Uterus (tissue), 4 donors: ENCODE data around the gene HPS4. TPM values are rescaled to one million over a fixed set of nuclear protein-coding genes. Genes with fewer than 3 reads are reported as not detected.

Experiments used
- DNase-seq, 2 donors: peaks; one replicate each; pipeline ENCODE4 v3.0.0-alpha.2; 2019 to 2020
- H3K27ac ChIP-seq, 2 donors: fragments of 200-600 bp; sonication (generic); 1 replicate in 1 of 2; 2 replicates in 1 of 2; pipeline ENCODE4 v1.5.1; 2016 to 2018
- H3K27me3 ChIP-seq, 2 donors: fragments of 200-600 bp; sonication (generic); one replicate each; pipeline ENCODE4 v1.5.1; 2018 to 2019; ENCODE audit warnings: control low read depth in 1 of 2
- H3K36me3 ChIP-seq, 2 donors: fragments of 200-600 bp; sonication (generic); one replicate each; pipeline ENCODE4 v1.5.1; 2019; ENCODE audit warnings: control low read depth in 1 of 2
- H3K4me1 ChIP-seq, 2 donors: fragments of 200-600 bp; sonication (generic); one replicate each; pipeline ENCODE4 v1.5.1; 2018 to 2019; ENCODE audit warnings: control low read depth in 1 of 2
- H3K4me3 ChIP-seq, 2 donors: fragments of 200-600 bp; sonication (generic); 1 replicate in 1 of 2; 2 replicates in 1 of 2; pipeline ENCODE4 v1.5.1; 2018 to 2019; ENCODE audit warnings: mild to moderate bottlenecking in 1 of 2
- H3K9me3 ChIP-seq, 2 donors: fragments of 200-600 bp; sonication (generic); one replicate each; pipeline ENCODE4 v1.5.1; 2019; ENCODE audit warnings: control low read depth in 1 of 2
- CTCF ChIP-seq, 4 experiments: fragments of 200-600 bp in 2 of 4; fragments of 450-650 bp in 2 of 4; sonication (generic) in 2 of 4; IDR thresholded peaks; one replicate each; pipeline ENCODE4 v1.5.1; 2016 to 2019; ENCODE audit warnings: antibody characterized with exemption in 4 of 4, mild to moderate bottlenecking in 2 of 4, moderate library complexity in 1 of 4
- POLR2A ChIP-seq, 2 donors: fragments of 450-650 bp; IDR thresholded peaks; one replicate each; pipeline ENCODE4 v1.6.1; 2016; ENCODE audit warnings: antibody characterized with exemption in 2 of 2, mild to moderate bottlenecking in 1 of 2, moderate library complexity in 1 of 2
- intact Hi-C: fragments of 100-400 bp; cut with DNase I; formaldehyde crosslinking; loops from one replicate; pipeline ENCODE4 v1.15.1; 2023; ENCODE audit warnings: low total_unique reads
- total RNA-seq, 4 donors: library from RNA; depleted of rRNA in 3 of 4; stranded (reverse); fragments of >200 nt in 3 of 4; gene quantifications; one replicate each; pipeline versions ENCODE4 v1.1.0 to v1.2.4, GENCODE V29; 2014 to 2023
- donor health status: DM: yes; HTN: yes; CAD: no.

The HPS4 gene
- total RNA-seq, 4 donors from 2014 or later, result 23.5 to 65.6 (median 43.5) TPM

GRCh38 chr22:26453812-26454500 lies 29.6 kb downstream of the HPS4 start:
- DNase-seq, result no peak
- intact Hi-C loops, result no loop called here
- no peak overlapping the region for H3K4me3 ChIP-seq
- TF ChIP-seq CTCF (IDR thresholded peaks at IDR 0.05) (no peak), POLR2A (IDR thresholded peaks at IDR 0.05) (no peak)
- no peaks in the 10 kb centered on the region for H3K4me1 ChIP-seq
- H3K36me3 ChIP-seq, result no peaks in the 10 kb centered on the region
- H3K27ac ChIP-seq, result no peak overlapping the region
- H3K27me3 ChIP-seq, result no peaks in the 10 kb centered on the region
- H3K9me3 ChIP-seq, result no peaks in the 10 kb centered on the region

GRCh38 chr22:26453216-26453615 lies 30.4 kb downstream of the HPS4 start:
- Histone ChIP-seq H3K27ac (no peak overlapping the region), H3K4me3 (no peak overlapping the region), H3K36me3 (no peaks in the 10 kb centered on the region), H3K4me1 (no peaks in the 10 kb centered on the region), H3K27me3 (no peaks in the 10 kb centered on the region), H3K9me3 (no peaks in the 10 kb centered on the region)
- no peak for DNase-seq
- intact Hi-C loops, result no loop called here
- TF ChIP-seq POLR2A (IDR thresholded peaks at IDR 0.05) (no peak), CTCF (IDR thresholded peaks at IDR 0.05) (no peak)

- Histone ChIP-seq H3K36me3 (no peaks in the 10 kb centered on the region), H3K4me1 (no peaks in the 10 kb centered on the region), H3K27me3 (no peaks in the 10 kb centered on the region), H3K9me3 (no peaks in the 10 kb centered on the region), H3K27ac (no peak overlapping the region), H3K4me3 (no peak overlapping the region)
- DNase-seq, result no peak
- intact Hi-C loops, result no loop called here
- TF ChIP-seq CTCF (IDR thresholded peaks at IDR 0.05) (no peak), POLR2A (IDR thresholded peaks at IDR 0.05) (no peak)
Measured at GRCh38 chr22:26452236-26453016, 31.2 kb downstream of the HPS4 start.

GRCh38 chr22:26450453-26451185 lies 33.0 kb downstream of the HPS4 start:
- no peaks in the 10 kb centered on the region for H3K27me3 ChIP-seq
- no peaks in the 10 kb centered on the region for H3K4me1 ChIP-seq
- H3K9me3 ChIP-seq, result no peaks in the 10 kb centered on the region
- H3K4me3 ChIP-seq, result no peak overlapping the region
- TF ChIP-seq CTCF (IDR thresholded peaks at IDR 0.05) (no peak), POLR2A (IDR thresholded peaks at IDR 0.05) (no peak)
- intact Hi-C loops, result no loop called here
- H3K36me3 ChIP-seq, result no peaks in the 10 kb centered on the region
- H3K27ac ChIP-seq, result no peak overlapping the region
- DNase-seq, result no peak

GRCh38 chr22:26448941-26449340 lies 34.6 kb downstream of the HPS4 start:
- Histone ChIP-seq H3K4me1 (no peaks in the 10 kb centered on the region), H3K36me3 (no peaks in the 10 kb centered on the region), H3K27me3 (no peaks in the 10 kb centered on the region), H3K27ac (no peak overlapping the region), H3K4me3 (no peak overlapping the region), H3K9me3 (no peaks in the 10 kb centered on the region)
- DNase-seq, result no peak
- TF ChIP-seq POLR2A (IDR thresholded peaks at IDR 0.05) (no peak), CTCF (IDR thresholded peaks at IDR 0.05) (no peak)
- intact Hi-C loops, result no loop called here
